Measurements from ENCODE around the gene SDC1.

SDC1 gene

DNA sequence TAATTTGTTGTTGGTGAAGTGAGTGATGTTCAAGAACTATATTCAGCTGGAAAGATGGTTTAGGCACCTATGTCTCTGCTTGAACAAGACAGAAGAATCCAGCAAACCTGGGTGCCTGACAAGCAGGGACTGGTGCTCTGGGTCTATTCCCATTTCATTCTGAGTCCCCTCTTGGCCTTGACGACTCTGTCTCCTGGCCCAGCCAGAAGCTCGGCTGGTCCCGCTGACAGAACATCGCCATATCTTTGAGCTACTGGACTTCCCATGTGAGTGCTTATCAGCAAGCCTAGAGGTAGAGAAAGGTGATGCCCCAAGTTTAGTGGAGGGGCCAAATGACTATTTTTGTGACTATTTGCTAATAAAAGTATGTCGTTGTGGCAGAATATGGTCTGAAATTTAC lies 48.2 kb downstream of the SDC1 start:
- H3K27ac ChIP-seq (ENCODE audit: low read length): no peak overlapping the region
- H3K36me3 ChIP-seq (ENCODE audit: insufficient read depth, low read depth, low read length): no peaks in the 10 kb centered on the region
- no peaks in the 10 kb centered on the region for H3K27me3 ChIP-seq (ENCODE audit: insufficient read depth, low read length)
- H3K9ac ChIP-seq (ENCODE audit: low read depth, low read length): no peak overlapping the region
- H3K4me3 ChIP-seq (ENCODE audit: low read length): no peak overlapping the region
- H3K4me1 ChIP-seq (ENCODE audit: insufficient read depth, low read length): no peaks in the 10 kb centered on the region; the same call in 1 of the 2 replicates
- H3K9me3 ChIP-seq (ENCODE audit: insufficient read depth, low read depth, low read length): no peaks in the 10 kb centered on the region

DNA sequence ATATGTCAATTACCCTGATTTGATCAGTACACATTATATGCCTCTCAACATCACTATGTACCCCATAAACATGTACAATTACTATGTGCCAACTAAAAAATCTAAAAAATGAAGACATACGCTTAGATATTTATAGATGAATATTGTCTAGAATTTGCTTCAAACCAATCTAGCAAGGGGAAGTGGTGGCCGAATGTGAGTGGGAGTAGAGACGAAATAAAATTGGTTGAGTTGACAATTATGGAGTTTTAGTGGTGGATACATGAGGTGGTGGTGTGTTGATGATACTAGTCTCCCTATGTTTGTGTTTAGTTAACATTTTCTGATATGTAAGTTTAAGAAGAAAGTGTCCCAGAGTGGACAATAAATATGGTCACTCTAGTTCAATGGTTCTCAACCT lies 49.0 kb downstream of the SDC1 start:
- H3K4me1 ChIP-seq (ENCODE audit: insufficient read depth, low read length): no peaks in the 10 kb centered on the region; the same call in 1 of the 2 replicates
- no peak overlapping the region for H3K9ac ChIP-seq (ENCODE audit: low read depth, low read length)
- H3K27me3 ChIP-seq (ENCODE audit: insufficient read depth, low read length): no peaks in the 10 kb centered on the region
- H3K27ac ChIP-seq (ENCODE audit: low read length): no peak overlapping the region
- no peaks in the 10 kb centered on the region for H3K9me3 ChIP-seq (ENCODE audit: insufficient read depth, low read depth, low read length)
- no peaks in the 10 kb centered on the region for H3K36me3 ChIP-seq (ENCODE audit: insufficient read depth, low read depth, low read length)
- H3K4me3 ChIP-seq (ENCODE audit: low read length): no peak overlapping the region

DNA sequence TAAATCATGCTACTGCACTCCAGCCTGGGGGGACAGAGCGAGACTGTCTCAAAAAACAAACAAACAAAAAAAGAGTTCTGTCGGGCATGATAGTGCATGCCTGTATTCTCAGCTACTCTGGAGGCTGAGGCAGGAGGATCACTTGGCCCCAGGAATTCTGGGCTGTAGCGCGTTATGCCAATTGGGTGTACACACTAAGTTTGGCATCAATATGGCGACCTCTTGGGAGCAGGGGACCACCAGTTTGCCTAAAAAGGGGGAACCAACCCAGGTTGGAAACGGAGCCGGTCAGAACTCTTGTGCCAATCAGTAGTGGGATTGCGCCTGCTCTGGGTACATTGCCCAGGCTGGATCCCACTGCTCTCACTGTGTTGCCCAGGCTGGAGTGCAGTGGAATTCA lies 49.7 kb downstream of the SDC1 start:
- no peak overlapping the region for H3K27ac ChIP-seq (ENCODE audit: low read length)
- no peak overlapping the region for H3K9ac ChIP-seq (ENCODE audit: low read depth, low read length)
- no peaks in the 10 kb centered on the region for H3K27me3 ChIP-seq (ENCODE audit: insufficient read depth, low read length)
- peaks cover under 1% of the 10 kb centered on the region; the same call in 1 of the 2 replicates for H3K4me1 ChIP-seq (ENCODE audit: insufficient read depth, low read length)
- H3K36me3 ChIP-seq (ENCODE audit: insufficient read depth, low read depth, low read length): no peaks in the 10 kb centered on the region
- no peaks in the 10 kb centered on the region for H3K9me3 ChIP-seq (ENCODE audit: insufficient read depth, low read depth, low read length)
- H3K4me3 ChIP-seq (ENCODE audit: low read length): no peak overlapping the region

DNA sequence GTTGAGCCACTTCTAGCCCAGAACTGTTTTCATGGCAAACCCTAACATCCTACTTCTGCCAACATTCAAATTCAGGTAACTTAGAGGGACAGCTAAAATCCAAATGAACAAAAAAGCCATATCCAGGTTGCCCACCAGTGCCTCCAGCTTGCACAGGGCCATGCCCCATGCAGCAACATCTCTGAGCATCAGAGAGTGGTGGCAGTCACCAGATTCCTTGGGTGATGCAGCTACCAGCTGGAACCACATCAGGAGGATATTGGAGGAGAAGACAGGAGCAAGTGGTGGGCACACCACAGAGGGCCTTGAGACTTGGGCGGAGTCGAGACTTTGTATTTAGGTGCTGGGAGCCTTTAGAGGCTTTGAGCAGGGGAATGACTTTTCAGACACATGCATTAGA lies 50.5 kb downstream of the SDC1 start:
- Histone ChIP-seq H3K27ac (ENCODE audit: low read length) (no peak overlapping the region), H3K4me1 (ENCODE audit: insufficient read depth, low read length) (peaks cover 6% of the 10 kb centered on the region; the same call in 1 of the 2 replicates), H3K36me3 (ENCODE audit: insufficient read depth, low read depth, low read length) (no peaks in the 10 kb centered on the region), H3K27me3 (ENCODE audit: insufficient read depth, low read length) (no peaks in the 10 kb centered on the region), H3K4me3 (ENCODE audit: low read length) (no peak overlapping the region), H3K9ac (ENCODE audit: low read depth, low read length) (no peak overlapping the region), H3K9me3 (ENCODE audit: insufficient read depth, low read depth, low read length) (no peaks in the 10 kb centered on the region)

DNA sequence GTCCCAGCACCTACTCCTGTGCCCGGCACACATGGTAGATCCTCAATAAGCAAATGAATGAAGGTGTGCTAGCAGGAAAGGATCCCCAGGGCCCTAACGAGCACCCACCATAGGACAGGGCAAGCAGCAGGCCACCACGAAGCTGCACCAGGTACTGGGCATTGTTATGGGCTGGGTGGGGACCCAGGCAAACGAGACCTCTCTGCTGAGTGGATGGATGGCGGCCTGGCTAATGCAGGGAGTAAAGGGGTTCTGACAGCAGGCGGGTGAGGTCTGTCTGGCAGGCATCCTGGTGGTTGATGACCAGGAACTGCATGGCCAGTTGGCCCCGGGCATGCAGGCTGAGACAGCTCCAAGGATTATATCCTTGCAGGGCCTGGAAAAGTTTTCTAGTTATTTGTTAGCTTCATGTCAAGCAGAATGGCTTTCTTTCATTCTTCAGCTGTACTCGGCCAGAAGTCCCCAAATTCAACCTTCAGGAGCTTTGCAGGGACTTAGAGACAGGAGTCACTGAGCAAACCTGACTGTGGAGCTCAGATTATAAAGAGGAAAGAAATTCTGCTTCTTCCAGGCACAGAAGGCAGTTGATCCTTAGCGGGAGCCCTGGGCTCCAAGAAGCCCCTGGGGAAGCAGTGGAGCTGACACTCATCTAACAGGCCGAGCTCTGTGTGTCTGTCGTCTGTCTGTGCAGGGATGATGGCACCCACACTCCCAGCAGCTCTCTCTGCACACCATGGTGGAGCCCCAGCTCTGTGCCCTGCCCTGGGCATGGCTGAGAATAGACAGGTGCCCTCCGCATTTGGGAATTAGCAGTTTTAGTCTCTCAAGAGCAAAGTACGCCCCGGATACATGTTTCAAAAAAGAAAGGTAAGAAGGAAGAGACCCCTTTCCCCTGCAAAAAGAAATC lies 51.2 kb downstream of the SDC1 start:
- H3K27ac ChIP-seq (ENCODE audit: low read length): no peak overlapping the region
- no peaks in the 10 kb centered on the region for H3K9me3 ChIP-seq (ENCODE audit: insufficient read depth, low read depth, low read length)
- H3K4me3 ChIP-seq (ENCODE audit: low read length): no peak overlapping the region
- no peak overlapping the region for H3K9ac ChIP-seq (ENCODE audit: low read depth, low read length)
- H3K4me1 ChIP-seq (ENCODE audit: insufficient read depth, low read length): peaks cover 6% of the 10 kb centered on the region; the same call in 1 of the 2 replicates
- H3K27me3 ChIP-seq (ENCODE audit: insufficient read depth, low read length): no peaks in the 10 kb centered on the region
- H3K36me3 ChIP-seq (ENCODE audit: insufficient read depth, low read depth, low read length): no peaks in the 10 kb centered on the region

DNA sequence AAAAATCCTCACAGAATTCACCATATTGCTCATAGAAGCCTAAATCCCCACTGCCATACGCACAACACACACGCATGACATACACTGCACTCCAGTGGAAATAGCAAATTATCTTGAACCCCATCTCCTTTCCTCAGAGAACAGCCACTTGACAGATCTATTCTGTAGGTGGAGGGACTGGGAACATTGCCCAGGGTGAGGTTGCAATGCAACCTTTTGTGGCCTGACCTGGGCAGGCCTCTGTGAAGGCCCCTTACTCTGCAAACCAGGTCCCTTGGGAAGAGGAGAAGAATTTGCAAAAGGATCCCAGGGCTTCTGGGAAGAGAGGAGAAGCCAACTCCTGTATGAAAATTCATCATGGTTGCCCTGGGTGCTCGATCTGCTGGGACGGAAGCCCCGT lies 51.9 kb downstream of the SDC1 start:
- Histone ChIP-seq H3K27me3 (ENCODE audit: insufficient read depth, low read length) (no peaks in the 10 kb centered on the region), H3K4me1 (ENCODE audit: insufficient read depth, low read length) (peaks cover 6% of the 10 kb centered on the region; the same call in 1 of the 2 replicates), H3K27ac (ENCODE audit: low read length) (no peak overlapping the region), H3K36me3 (ENCODE audit: insufficient read depth, low read depth, low read length) (no peaks in the 10 kb centered on the region), H3K9ac (ENCODE audit: low read depth, low read length) (no peak overlapping the region), H3K9me3 (ENCODE audit: insufficient read depth, low read depth, low read length) (no peaks in the 10 kb centered on the region), H3K4me3 (ENCODE audit: low read length) (no peak overlapping the region)

DNA sequence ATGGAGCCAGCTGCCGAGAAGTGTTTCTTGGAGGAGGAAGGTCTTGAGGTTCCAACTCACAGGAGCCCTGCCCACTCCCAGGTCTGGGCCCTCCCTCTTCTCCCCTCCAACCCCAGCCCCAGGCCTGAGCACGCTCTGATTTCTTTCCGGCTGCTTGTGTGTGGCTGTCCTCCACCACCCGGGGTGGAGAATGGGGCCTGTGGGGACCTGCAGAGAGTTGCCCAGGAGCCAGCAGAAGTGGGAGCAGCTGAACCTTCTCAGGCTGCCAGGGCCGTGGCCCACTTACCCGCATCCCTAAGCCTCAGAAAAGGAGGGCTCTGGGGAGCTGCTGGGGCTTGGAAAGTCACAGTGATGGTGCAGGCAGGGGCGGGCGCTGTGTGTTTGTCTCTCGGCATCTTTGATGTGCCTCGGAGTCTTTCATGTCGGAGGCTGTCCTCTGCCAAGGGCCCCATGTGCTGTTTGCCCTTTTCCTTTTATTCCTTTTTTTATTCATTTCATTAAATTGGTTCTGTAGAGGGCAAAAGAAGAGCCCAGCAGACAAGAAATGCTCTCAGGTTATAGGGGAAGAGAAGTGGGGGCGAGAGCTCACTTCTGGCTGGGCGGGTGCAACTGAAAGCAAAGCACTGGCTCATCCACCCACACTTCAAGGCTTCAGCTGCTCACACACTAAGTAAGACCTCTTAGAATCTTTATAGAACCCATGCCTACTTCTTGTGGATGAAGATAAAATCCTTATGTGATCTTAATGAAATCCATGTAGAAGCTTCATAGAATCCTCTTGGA lies 52.5 kb downstream of the SDC1 start:
- Histone ChIP-seq H3K36me3 (ENCODE audit: insufficient read depth, low read depth, low read length) (no peaks in the 10 kb centered on the region), H3K27ac (ENCODE audit: low read length) (no peak overlapping the region), H3K4me1 (ENCODE audit: insufficient read depth, low read length) (peaks cover 6% of the 10 kb centered on the region; the same call in 1 of the 2 replicates), H3K4me3 (ENCODE audit: low read length) (no peak overlapping the region), H3K9me3 (ENCODE audit: insufficient read depth, low read depth, low read length) (no peaks in the 10 kb centered on the region), H3K9ac (ENCODE audit: low read depth, low read length) (no peak overlapping the region), H3K27me3 (ENCODE audit: insufficient read depth, low read length) (no peaks in the 10 kb centered on the region)

DNA sequence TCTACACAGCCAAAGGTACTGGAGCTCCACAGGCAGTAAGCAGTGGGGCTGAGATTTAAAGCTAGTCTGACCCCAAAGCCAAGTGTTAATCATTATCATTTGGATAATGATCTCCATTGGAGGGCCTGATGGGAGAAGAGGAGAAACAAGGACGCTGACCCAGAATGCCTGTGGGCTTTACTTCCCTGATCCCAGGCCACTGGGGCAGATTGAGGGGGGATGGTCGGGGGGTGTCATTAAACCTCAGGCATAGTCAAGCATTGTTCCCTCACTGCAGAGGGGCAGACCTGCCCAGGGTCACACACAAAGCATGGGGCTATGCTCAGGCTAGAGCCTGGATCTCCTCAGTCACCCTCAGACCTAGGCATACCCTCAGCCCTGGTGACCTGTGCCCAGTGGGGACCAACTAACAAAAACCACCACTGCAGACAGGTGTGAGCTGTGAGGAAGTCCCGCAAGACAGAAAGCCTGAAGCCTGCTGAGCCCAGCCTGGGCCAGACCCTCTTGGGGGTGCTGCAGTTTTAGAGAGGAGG lies 53.4 kb downstream of the SDC1 start:
- H3K4me1 ChIP-seq (ENCODE audit: insufficient read depth, low read length): peaks cover 6% of the 10 kb centered on the region; the same call in 1 of the 2 replicates
- H3K27me3 ChIP-seq (ENCODE audit: insufficient read depth, low read length): no peaks in the 10 kb centered on the region
- no peak overlapping the region for H3K27ac ChIP-seq (ENCODE audit: low read length)
- no peaks in the 10 kb centered on the region for H3K9me3 ChIP-seq (ENCODE audit: insufficient read depth, low read depth, low read length)
- H3K36me3 ChIP-seq (ENCODE audit: insufficient read depth, low read depth, low read length): no peaks in the 10 kb centered on the region
- H3K9ac ChIP-seq (ENCODE audit: low read depth, low read length): no peak overlapping the region
- no peak overlapping the region for H3K4me3 ChIP-seq (ENCODE audit: low read length)

DNA sequence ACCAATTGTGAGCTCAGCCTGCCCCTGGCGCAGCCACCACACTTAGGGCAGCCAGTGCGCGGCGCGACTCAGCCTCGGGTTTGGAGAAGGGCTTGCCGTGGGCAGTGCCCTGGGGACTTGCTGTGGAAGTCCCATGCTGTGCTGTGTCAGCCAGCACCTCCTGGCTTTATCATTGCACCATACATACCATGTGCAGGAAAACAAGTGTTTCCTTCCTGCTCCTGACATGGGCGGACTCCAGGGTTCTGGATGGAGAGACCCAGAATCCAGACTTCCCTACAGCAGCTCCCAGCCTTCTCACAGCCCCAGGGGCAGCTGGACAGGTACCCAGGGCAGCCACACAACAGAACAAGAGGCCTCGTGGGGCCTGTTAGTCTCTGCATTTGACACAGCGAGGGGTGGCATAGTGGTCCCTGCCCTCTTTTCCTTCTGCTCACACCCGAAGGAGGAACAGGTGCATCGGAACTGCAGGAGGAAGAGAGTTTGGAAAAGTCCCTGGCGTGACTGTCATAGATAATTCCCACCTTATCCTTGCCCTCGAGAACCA lies 54.2 kb downstream of the SDC1 start:
- Histone ChIP-seq H3K9ac (ENCODE audit: low read depth, low read length) (no peak overlapping the region), H3K27me3 (ENCODE audit: insufficient read depth, low read length) (no peaks in the 10 kb centered on the region), H3K4me1 (ENCODE audit: insufficient read depth, low read length) (peaks cover 11% of the 10 kb centered on the region; the same call in 1 of the 2 replicates), H3K27ac (ENCODE audit: low read length) (no peak overlapping the region), H3K4me3 (ENCODE audit: low read length) (no peak overlapping the region), H3K36me3 (ENCODE audit: insufficient read depth, low read depth, low read length) (no peaks in the 10 kb centered on the region), H3K9me3 (ENCODE audit: insufficient read depth, low read depth, low read length) (no peaks in the 10 kb centered on the region)

DNA sequence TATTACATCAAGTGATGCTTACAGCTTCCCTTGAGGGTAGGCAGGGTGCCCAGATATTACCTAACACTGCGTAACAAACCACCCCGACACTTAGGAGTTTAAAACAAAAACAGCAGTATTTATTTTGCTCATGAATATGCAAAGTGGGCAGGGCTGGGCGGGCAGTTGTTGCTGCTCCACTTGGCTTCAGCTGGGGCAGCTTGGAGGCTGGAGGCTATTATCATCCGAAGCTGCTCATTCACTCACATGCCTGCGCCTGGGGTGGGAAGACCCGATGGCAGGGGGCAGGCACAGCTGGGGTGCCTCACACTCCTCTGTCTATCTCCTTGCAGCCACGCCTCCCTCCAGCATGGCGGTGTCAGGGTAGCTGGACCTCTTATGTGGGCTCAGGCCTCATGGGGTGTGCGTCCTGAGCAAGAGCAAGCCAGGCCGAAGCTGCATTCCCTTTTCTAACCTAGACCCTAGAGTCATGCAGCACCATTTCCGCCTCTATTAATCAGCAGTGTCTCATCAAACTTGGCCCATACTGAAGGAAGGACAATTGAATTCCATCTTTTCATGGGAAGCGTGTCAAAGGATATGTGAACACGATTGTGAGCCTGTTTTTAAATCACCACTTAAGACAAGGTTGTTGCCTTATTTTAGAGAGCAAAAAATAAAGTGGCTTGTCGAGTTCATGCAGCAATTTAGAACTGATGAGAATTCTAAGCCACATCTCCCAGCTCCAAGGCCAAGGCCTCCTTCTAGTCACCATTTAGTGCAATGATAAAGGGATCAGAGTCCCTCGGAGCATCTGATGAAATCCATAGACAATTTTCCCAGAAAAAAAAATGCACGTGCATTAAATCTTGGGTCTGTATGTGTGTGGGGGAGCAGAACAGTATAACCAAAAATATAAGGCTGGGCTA lies 54.9 kb downstream of the SDC1 start:
- Histone ChIP-seq H3K4me3 (ENCODE audit: low read length) (no peak overlapping the region), H3K27me3 (ENCODE audit: insufficient read depth, low read length) (no peaks in the 10 kb centered on the region), H3K36me3 (ENCODE audit: insufficient read depth, low read depth, low read length) (no peaks in the 10 kb centered on the region), H3K4me1 (ENCODE audit: insufficient read depth, low read length) (peaks cover 11% of the 10 kb centered on the region; the same call in 1 of the 2 replicates), H3K9me3 (ENCODE audit: insufficient read depth, low read depth, low read length) (no peaks in the 10 kb centered on the region), H3K27ac (ENCODE audit: low read length) (no peak overlapping the region), H3K9ac (ENCODE audit: low read depth, low read length) (no peak overlapping the region)
